A549 (cell line): Measurements from ENCODE around the gene HES1. TPM values are rescaled to one million over a fixed set of nuclear protein-coding genes. Genes with fewer than 3 reads are reported as not detected.
A peak's percentile ranks its signal among the peaks of the same experiment; 100 is the strongest.

ENCODE experiments used
- ATAC-seq, 2 experiments: fragments of 200-7000 bp in 1 of 2; fragments of >200 bp in 1 of 2; cut with Nextera tagmentation in 1 of 2; cut with Tn5 transposase in 1 of 2; 3 replicates each; pipeline versions ENCODE4 v1.8.0 to v1.9.1; 2018 to 2020; ENCODE audit warnings: mild to moderate bottlenecking in 1 of 2, moderate library complexity in 1 of 2
- CTCF ChIA-PET: fragments of 300-600 bp; sonication (Branson Sonifier 250); formaldehyde crosslinking; extraction: SDS; loops from one replicate; lab custom pipeline; 2021; ENCODE audit warnings: antibody characterized with exemption, inconsistent platforms; lab: Yijun Ruan, JAX
- POLR2A ChIA-PET: fragments of 350-600 bp; formaldehyde crosslinking; extraction: SDS; loops from one replicate; lab custom pipeline; 2021; ENCODE audit warnings: antibody characterized with exemption, inconsistent platforms; lab: Yijun Ruan, JAX
- DNase-seq, 2 experiments: peaks; one replicate each; pipeline versions ENCODE4 v3.0.0 to v3.0.0-alpha.2; 2011 to 2016; ENCODE audit warnings: low read depth in 1 of 2, low spot score in 1 of 2
- FAIRE-seq: peaks from 2 replicates; lab custom pipeline; 2011; peaks lifted over from hg19 to GRCh38; lab: Jason Lieb, UNC
- H3K27ac ChIP-seq, 2 experiments: fragments of >200 bp; sonication (Bioruptor Twin); formaldehyde crosslinking; 3 replicates each; pipeline ENCODE4 v1.5.1; 2016 to 2017
- H3K4me1 ChIP-seq: fragments of >200 bp; sonication (Bioruptor Twin); formaldehyde crosslinking; 3 replicates; pipeline ENCODE4 v1.6.1; 2016
- H3K4me2 ChIP-seq: fragments of >200 bp; sonication (Bioruptor Twin); formaldehyde crosslinking; 3 replicates; pipeline ENCODE4 v1.6.1; 2016
- H3K4me3 ChIP-seq: fragments of >200 bp; sonication (Bioruptor Twin); formaldehyde crosslinking; 3 replicates; pipeline ENCODE4 v1.5.1; 2016
- H3K9me3 ChIP-seq: fragments of >200 bp; sonication (Bioruptor Twin); formaldehyde crosslinking; 3 replicates; pipeline ENCODE4 v1.6.1; 2016
- CHD4 ChIP-seq: fragments of 200-600 bp; sonication (generic); IDR thresholded peaks from 2 replicates; pipeline ENCODE4 v1.6.1; 2016; ENCODE audit warnings: antibody characterized with exemption, mild to moderate bottlenecking, borderline replicate concordance
- E2F6 ChIP-seq: IDR thresholded peaks from 2 replicates; pipeline ENCODE4 v1.6.1; 2012; ENCODE audit warnings: low read depth, borderline replicate concordance
- ESRRA ChIP-seq: fragments of 150-350 bp; IDR thresholded peaks from 2 replicates; pipeline ENCODE4 v1.6.1; 2014; ENCODE audit warnings: mild to moderate bottlenecking, low read length, borderline replicate concordance
- FOSL2 ChIP-seq, 2 experiments: fragments of 450-650 bp in 1 of 2; fragments of >200 bp in 1 of 2; sonication (Bioruptor Twin) in 1 of 2; formaldehyde crosslinking; IDR thresholded peaks; 2 replicates each; pipeline versions ENCODE4 v1.5.0 to v1.6.1; 2016 to 2020; ENCODE audit warnings: mild to moderate bottlenecking in 1 of 2, moderate library complexity in 1 of 2
- FOXS1 ChIP-seq: fragments of 250-450 bp; sonication (Bioruptor Pico); IDR thresholded peaks from 2 replicates; pipeline ENCODE4 v1.5.0; 2020; ENCODE audit warnings: mild to moderate bottlenecking, moderate library complexity
- GATA3 ChIP-seq: IDR thresholded peaks from 2 replicates; pipeline ENCODE4 v1.6.1; 2012; ENCODE audit warnings: borderline replicate concordance
- HDAC2 ChIP-seq: fragments of 200-600 bp; sonication (generic); IDR thresholded peaks from 2 replicates; pipeline ENCODE4 v1.6.1; 2016
- HOXB13 ChIP-seq: fragments of 250-450 bp; sonication (Bioruptor Pico); IDR thresholded peaks from 2 replicates; pipeline ENCODE4 v1.5.0; 2020; ENCODE audit warnings: low read depth, mild to moderate bottlenecking, moderate library complexity
- HOXB5 ChIP-seq: fragments of 250-450 bp; sonication (Bioruptor Pico); IDR thresholded peaks from 2 replicates; pipeline ENCODE4 v1.5.0; 2020; ENCODE audit warnings: mild to moderate bottlenecking, moderate library complexity
- JUN ChIP-seq, 2 experiments: fragments of >200 bp; sonication (Bioruptor Twin); formaldehyde crosslinking; IDR thresholded peaks; 2 replicates in 1 of 2; 3 replicates in 1 of 2; pipeline ENCODE4 v1.6.1; 2016 to 2017
- KDM1A ChIP-seq: fragments of 200-600 bp; sonication (generic); IDR thresholded peaks from 2 replicates; pipeline ENCODE4 v1.6.1; 2016; ENCODE audit warnings: low read depth, mild to moderate bottlenecking
- KDM5A ChIP-seq: fragments of 200-600 bp; sonication (generic); IDR thresholded peaks from 2 replicates; pipeline ENCODE4 v1.6.1; 2016; ENCODE audit warnings: antibody characterized with exemption, mild to moderate bottlenecking
- POLR2A ChIP-seq: IDR thresholded peaks from 2 replicates; pipeline ENCODE4 v1.6.1; 2012; ENCODE audit warnings: mild to moderate bottlenecking, low read length
- RARB ChIP-seq: fragments of 250-450 bp; sonication (Bioruptor Pico); IDR thresholded peaks from 2 replicates; pipeline ENCODE4 v1.8.0; 2021; ENCODE audit warnings: mild to moderate bottlenecking, moderate library complexity
- SMC3 ChIP-seq: fragments of >200 bp; sonication (Bioruptor Twin); formaldehyde crosslinking; IDR thresholded peaks from 3 replicates; pipeline ENCODE4 v1.6.1; 2018; ENCODE audit warnings: inconsistent platforms
- SREBF2 ChIP-seq: fragments of 450-650 bp; IDR thresholded peaks from 2 replicates; pipeline ENCODE4 v1.6.1; 2014; ENCODE audit warnings: mild to moderate bottlenecking, moderate library complexity
- TP53 ChIP-seq: fragments of 250-450 bp; sonication (Bioruptor Pico); IDR thresholded peaks from 2 replicates; pipeline ENCODE4 v1.5.0; 2021; ENCODE audit warnings: mild to moderate bottlenecking, moderate library complexity
- ZFP36 ChIP-seq: fragments of 450-650 bp; IDR thresholded peaks from 2 replicates; pipeline ENCODE4 v1.6.1; 2014; ENCODE audit warnings: borderline replicate concordance; ENCODE audit not compliant: partially characterized antibody
- ZNF302 ChIP-seq: fragments of 250-450 bp; sonication (Bioruptor Pico); IDR thresholded peaks from 2 replicates; pipeline ENCODE4 v1.9.0; 2021; ENCODE audit warnings: inconsistent platforms, mild to moderate bottlenecking, moderate library complexity
- ZSCAN20 ChIP-seq: fragments of 250-450 bp; sonication (Bioruptor Pico); IDR thresholded peaks from 2 replicates; pipeline ENCODE4 v1.8.0; 2022; ENCODE audit warnings: mild to moderate bottlenecking, moderate library complexity
- WGBS: methylation state at CpG from one replicate; pipeline ENCODE4 v1.1.6; 2017; ENCODE audit errors: missing lambda C conversion rate; 5-methylcytosine and 5-hydroxymethylcytosine counted together
- polyA plus RNA-seq, 4 experiments: library from polyadenylated mRNA; depleted of rRNA in 3 of 4; stranded (reverse); fragments of >200 nt; fragmentation: RNase III in 1 of 4; extraction: RNeasy Plus Mini Kit Qiagen cat#74134 plus additional on column Dnase treatment in 1 of 4; gene quantifications; 2 replicates in 3 of 4; 3 replicates in 1 of 4; pipeline ENCODE4 v1.2.3, GENCODE V29; 2011 to 2017
- TF ChIP-seq, protein P1 (sequence below): fragments of 450-650 bp; IDR thresholded peaks from 2 replicates; pipeline ENCODE4 v1.6.1; 2014; ENCODE audit warnings: antibody characterized with exemption
- TF ChIP-seq, protein P2 (sequence below): fragments of 200-600 bp; sonication (generic); IDR thresholded peaks from 2 replicates; pipeline ENCODE4 v1.6.1; 2016; ENCODE audit warnings: antibody characterized with exemption, mild to moderate bottlenecking, moderate library complexity

HES1 gene
- polyA plus RNA-seq, 2 of the 4 experiments (the other 2 are of a cell fraction), result 8.3 to 66.6 TPM

DNA sequence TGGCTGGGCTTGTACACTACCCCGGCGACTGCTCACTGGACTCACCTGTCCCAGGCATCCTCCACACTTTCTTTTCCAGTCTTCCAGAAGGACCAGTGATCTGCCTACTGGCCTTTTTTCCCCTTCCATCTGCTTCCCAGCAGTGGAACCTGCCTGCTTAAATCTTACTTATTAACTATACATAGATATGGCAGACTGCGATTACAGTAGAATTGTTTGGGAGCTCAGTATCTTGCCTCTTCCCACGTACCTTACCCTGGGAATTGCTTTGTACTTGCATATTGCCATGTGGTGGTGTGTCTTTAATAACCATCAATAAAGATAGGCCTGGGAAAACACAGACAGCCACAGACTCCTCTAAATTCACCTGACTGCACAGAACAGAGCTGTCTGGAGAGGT, 11.8 kb upstream of the HES1 start:
- DNase-seq (no peak), FAIRE-seq (no peak), ATAC-seq (no peak)
- POLR2A ChIA-PET, result interaction anchor here (0.7 kb wide), 1 partner anchor 11 kb away, joined by 3 read pairs; no protein-coding TSS in a partner anchor
- no peak overlapping the region for H3K4me2 ChIP-seq
- CTCF ChIA-PET, result no interaction called here
- 92% methylated on average over 4 of the region's 4 CpGs for WGBS
- peak overlapping the region in 1 of 2 experiments; percentile 14; a peak in 1 of 6 replicates for H3K27ac ChIP-seq
- no peak overlapping the region for H3K4me3 ChIP-seq
- TF ChIP-seq, protein P1, sequence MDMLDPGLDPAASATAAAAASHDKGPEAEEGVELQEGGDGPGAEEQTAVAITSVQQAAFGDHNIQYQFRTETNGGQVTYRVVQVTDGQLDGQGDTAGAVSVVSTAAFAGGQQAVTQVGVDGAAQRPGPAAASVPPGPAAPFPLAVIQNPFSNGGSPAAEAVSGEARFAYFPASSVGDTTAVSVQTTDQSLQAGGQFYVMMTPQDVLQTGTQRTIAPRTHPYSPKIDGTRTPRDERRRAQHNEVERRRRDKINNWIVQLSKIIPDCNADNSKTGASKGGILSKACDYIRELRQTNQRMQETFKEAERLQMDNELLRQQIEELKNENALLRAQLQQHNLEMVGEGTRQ, result no peak
- TF ChIP-seq CHD4 (no peak), ZSCAN20 (CRISPR knock-in tag) (no peak), POLR2A (no peak), HOXB13 (CRISPR knock-in tag) (no peak)
- H3K9me3 ChIP-seq, result no peaks in the 10 kb centered on the region
- H3K4me1 ChIP-seq, result peaks cover 24% of the 10 kb centered on the region

DNA sequence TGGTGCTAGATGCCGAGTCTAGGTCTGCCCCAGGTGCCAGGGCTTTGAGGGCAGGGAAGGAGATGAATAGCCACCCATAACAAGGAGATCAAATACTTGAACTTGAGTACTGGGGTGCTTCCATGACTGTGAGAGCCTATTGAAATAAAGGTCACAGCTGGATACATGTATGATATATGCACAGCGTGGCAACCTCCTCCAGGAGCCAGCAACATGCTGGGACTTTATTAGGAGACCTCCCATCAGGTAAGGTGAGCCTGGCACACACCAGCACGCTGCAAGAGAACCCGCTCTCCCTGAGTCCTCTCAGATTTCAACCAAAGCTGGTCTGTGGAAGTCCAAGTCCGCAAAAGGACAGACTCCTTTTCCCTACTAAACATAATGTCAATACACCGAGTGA, 10.5 kb upstream of the HES1 start:
- TF ChIP-seq SMC3, result no peak
- TF ChIP-seq, protein P2, sequence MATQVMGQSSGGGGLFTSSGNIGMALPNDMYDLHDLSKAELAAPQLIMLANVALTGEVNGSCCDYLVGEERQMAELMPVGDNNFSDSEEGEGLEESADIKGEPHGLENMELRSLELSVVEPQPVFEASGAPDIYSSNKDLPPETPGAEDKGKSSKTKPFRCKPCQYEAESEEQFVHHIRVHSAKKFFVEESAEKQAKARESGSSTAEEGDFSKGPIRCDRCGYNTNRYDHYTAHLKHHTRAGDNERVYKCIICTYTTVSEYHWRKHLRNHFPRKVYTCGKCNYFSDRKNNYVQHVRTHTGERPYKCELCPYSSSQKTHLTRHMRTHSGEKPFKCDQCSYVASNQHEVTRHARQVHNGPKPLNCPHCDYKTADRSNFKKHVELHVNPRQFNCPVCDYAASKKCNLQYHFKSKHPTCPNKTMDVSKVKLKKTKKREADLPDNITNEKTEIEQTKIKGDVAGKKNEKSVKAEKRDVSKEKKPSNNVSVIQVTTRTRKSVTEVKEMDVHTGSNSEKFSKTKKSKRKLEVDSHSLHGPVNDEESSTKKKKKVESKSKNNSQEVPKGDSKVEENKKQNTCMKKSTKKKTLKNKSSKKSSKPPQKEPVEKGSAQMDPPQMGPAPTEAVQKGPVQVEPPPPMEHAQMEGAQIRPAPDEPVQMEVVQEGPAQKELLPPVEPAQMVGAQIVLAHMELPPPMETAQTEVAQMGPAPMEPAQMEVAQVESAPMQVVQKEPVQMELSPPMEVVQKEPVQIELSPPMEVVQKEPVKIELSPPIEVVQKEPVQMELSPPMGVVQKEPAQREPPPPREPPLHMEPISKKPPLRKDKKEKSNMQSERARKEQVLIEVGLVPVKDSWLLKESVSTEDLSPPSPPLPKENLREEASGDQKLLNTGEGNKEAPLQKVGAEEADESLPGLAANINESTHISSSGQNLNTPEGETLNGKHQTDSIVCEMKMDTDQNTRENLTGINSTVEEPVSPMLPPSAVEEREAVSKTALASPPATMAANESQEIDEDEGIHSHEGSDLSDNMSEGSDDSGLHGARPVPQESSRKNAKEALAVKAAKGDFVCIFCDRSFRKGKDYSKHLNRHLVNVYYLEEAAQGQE, result no peak
- TF ChIP-seq ESRRA, result no peak
- no peak for TF ChIP-seq FOSL2 (IDR thresholded peaks at IDR 0.05)
- TF ChIP-seq FOSL2 (CRISPR knock-in tag; IDR thresholded peaks at IDR 0.05), result no peak
- TF ChIP-seq FOXS1 (CRISPR knock-in tag), result no peak
- TF ChIP-seq ZNF302 (CRISPR knock-in tag), result no peak
- TF ChIP-seq GATA3, result no peak
- no peak for TF ChIP-seq HOXB13 (CRISPR knock-in tag)
- no peak for TF ChIP-seq ZFP36
- TF ChIP-seq E2F6, result no peak
- TF ChIP-seq KDM1A, result no peak
- no peak for TF ChIP-seq JUN (IDR thresholded peaks at IDR 0.05)
- no peak for TF ChIP-seq KDM5A
- TF ChIP-seq HDAC2, result no peak
- TF ChIP-seq SREBF2, result no peak
- TF ChIP-seq RARB, result no peak
- no peak for TF ChIP-seq TP53
- TF ChIP-seq HOXB5 (CRISPR knock-in tag), result no peak
- TF ChIP-seq, all 56 proteins: peak for 0
- CTCF ChIA-PET, result interaction anchor here (1.7 kb wide), 1 partner anchor 190 kb away, joined by 7 read pairs; no protein-coding TSS in a partner anchor
- WGBS, result 92% methylated on average over 6 of the region's 6 CpGs
- no peak overlapping the region for H3K27ac ChIP-seq
- H3K4me3 ChIP-seq, result no peak overlapping the region
- H3K4me2 ChIP-seq, result no peak overlapping the region
- ATAC-seq (no peak), DNase-seq (no peak), FAIRE-seq (no peak)
- no peaks in the 10 kb centered on the region for H3K9me3 ChIP-seq
- POLR2A ChIA-PET, result no interaction called here
- H3K4me1 ChIP-seq, result peaks cover 35% of the 10 kb centered on the region
